HepG2 (cell line): ENCODE data around the gene TUBGCP6. TPM values are rescaled to one million over a fixed set of nuclear protein-coding genes. Genes with fewer than 3 reads are reported as not detected.

Experiments used
- ATF7 ChIP-seq, 2 experiments: fragments of 450-650 bp in 1 of 2; sonication (generic) in 1 of 2; formaldehyde crosslinking in 1 of 2; IDR thresholded peaks; 2 replicates each; pipeline versions ENCODE4 v1.4.0 to v1.6.1; 2016 to 2020; ENCODE audit warnings: antibody characterized with exemption in 1 of 2, mild to moderate bottlenecking in 1 of 2, missing genetic modification reagents in 1 of 2
- E2F1 ChIP-seq: sonication (generic); formaldehyde crosslinking; IDR thresholded peaks from 2 replicates; pipeline ENCODE4 v1.5.0; 2020; ENCODE audit warnings: missing genetic modification reagents
- HIC2 ChIP-seq: sonication (generic); formaldehyde crosslinking; IDR thresholded peaks from 2 replicates; pipeline ENCODE4 v1.9.0; 2022; ENCODE audit warnings: low read depth, missing genetic modification reagents
- KMT2A ChIP-seq: sonication (generic); formaldehyde crosslinking; IDR thresholded peaks from 2 replicates; pipeline ENCODE4 v1.4.0; 2020; ENCODE audit warnings: missing genetic modification reagents
- MED13 ChIP-seq: sonication (generic); formaldehyde crosslinking; IDR thresholded peaks from 2 replicates; pipeline ENCODE4 v1.5.0; 2020; ENCODE audit warnings: missing genetic modification reagents
- MTF2 ChIP-seq: sonication (generic); formaldehyde crosslinking; IDR thresholded peaks from 2 replicates; pipeline ENCODE4 v1.5.0; 2020; ENCODE audit warnings: missing genetic modification reagents, borderline replicate concordance
- NFIC ChIP-seq: IDR thresholded peaks from 2 replicates; pipeline ENCODE4 v1.6.1; 2012; ENCODE audit warnings: mild to moderate bottlenecking, low read length, inconsistent platforms
- RXRA ChIP-seq: sonication (generic); formaldehyde crosslinking; IDR thresholded peaks from 2 replicates; pipeline ENCODE4 v1.5.1; 2020; ENCODE audit warnings: missing genetic modification reagents
- TCF12 ChIP-seq, 2 experiments: fragments of 450-650 bp in 1 of 2; sonication (generic) in 1 of 2; formaldehyde crosslinking in 1 of 2; IDR thresholded peaks; 2 replicates each; pipeline versions ENCODE4 v1.6.1 to v1.8.0; 2017 to 2022; ENCODE audit warnings: antibody characterized with exemption in 1 of 2, mild to moderate bottlenecking in 1 of 2, missing genetic modification reagents in 1 of 2, moderate library complexity in 1 of 2
- YY1 ChIP-seq: IDR thresholded peaks from 2 replicates; pipeline ENCODE4 v1.6.1; 2011; ENCODE audit warnings: low read length, low read depth, moderate library complexity, mild to moderate bottlenecking; ENCODE audit not compliant: insufficient read depth, insufficient replicate concordance
- ZFP37 ChIP-seq: sonication (generic); formaldehyde crosslinking; IDR thresholded peaks from 2 replicates; pipeline ENCODE4 v1.4.0; 2020; ENCODE audit warnings: missing genetic modification reagents, borderline replicate concordance
- ZNF225 ChIP-seq: sonication (generic); formaldehyde crosslinking; IDR thresholded peaks from 2 replicates; pipeline ENCODE4 v1.4.0; 2020; ENCODE audit warnings: mild to moderate bottlenecking, missing genetic modification reagents
- ZNF234 ChIP-seq: sonication (generic); formaldehyde crosslinking; conservative IDR thresholded peaks from 2 replicates; pipeline ENCODE4 v1.5.1; 2020; ENCODE audit warnings: mild to moderate bottlenecking, missing genetic modification reagents
- polyA plus RNA-seq, 8 experiments: library from polyadenylated mRNA; depleted of rRNA in 3 of 8; stranded (reverse) in 7 of 8; unstranded in 1 of 8; fragments of >200 nt; fragmentation: Illumina TruSeq in 4 of 8; extraction: Trizol in 4 of 8; gene quantifications; 2 replicates each; pipeline versions ENCODE4 v1.2.1 to v1.2.3, GENCODE V29; 2011 to 2016; ENCODE audit warnings: low read depth in 4 of 8, missing spikeins in 1 of 8, mixed read lengths in 1 of 8; ENCODE audit not compliant: insufficient read depth in 1 of 8
- total RNA-seq, 5 experiments: library from RNA; depleted of rRNA; stranded (reverse); fragments of >200 nt; fragmentation: Illumina TruSeq; extraction: Trizol; gene quantifications; 2 replicates each; pipeline ENCODE4 v1.2.3, GENCODE V29; 2016; ENCODE audit warnings: low read depth in 1 of 5
- TF ChIP-seq, protein P1 (sequence below): sonication (generic); formaldehyde crosslinking; IDR thresholded peaks from 2 replicates; pipeline ENCODE4 v1.8.0; 2022; ENCODE audit warnings: low read depth, missing genetic modification reagents
- TF ChIP-seq, protein P2 (sequence below): sonication (generic); formaldehyde crosslinking; IDR thresholded peaks from 2 replicates; pipeline ENCODE4 v1.4.0; 2020; ENCODE audit warnings: missing genetic modification reagents
- TF ChIP-seq, protein P3 (sequence below): sonication (generic); formaldehyde crosslinking; IDR thresholded peaks from 2 replicates; pipeline ENCODE4 v1.4.0; 2020; ENCODE audit warnings: mild to moderate bottlenecking, missing genetic modification reagents
- TF ChIP-seq, protein P4 (sequence below): IDR thresholded peaks from 2 replicates; pipeline ENCODE4 v1.6.1; 2018; ENCODE audit warnings: missing genetic modification reagents

Gene TUBGCP6
- total and polyA plus RNA-seq, 2 of the 13 experiments (the other 11 are each of a cell fraction or from before 2014, with no cell fraction given): 14.6 to 15.7 TPM

GRCh38 chr22:50244420-50245213 is at the start of gene TUBGCP6 (continued):
- 0 out of 2 replicates have a peak, but pooled peaks have one; percentile 36 for TF ChIP-seq MED13 (CRISPR knock-in tag)
- TF ChIP-seq, protein P1, sequence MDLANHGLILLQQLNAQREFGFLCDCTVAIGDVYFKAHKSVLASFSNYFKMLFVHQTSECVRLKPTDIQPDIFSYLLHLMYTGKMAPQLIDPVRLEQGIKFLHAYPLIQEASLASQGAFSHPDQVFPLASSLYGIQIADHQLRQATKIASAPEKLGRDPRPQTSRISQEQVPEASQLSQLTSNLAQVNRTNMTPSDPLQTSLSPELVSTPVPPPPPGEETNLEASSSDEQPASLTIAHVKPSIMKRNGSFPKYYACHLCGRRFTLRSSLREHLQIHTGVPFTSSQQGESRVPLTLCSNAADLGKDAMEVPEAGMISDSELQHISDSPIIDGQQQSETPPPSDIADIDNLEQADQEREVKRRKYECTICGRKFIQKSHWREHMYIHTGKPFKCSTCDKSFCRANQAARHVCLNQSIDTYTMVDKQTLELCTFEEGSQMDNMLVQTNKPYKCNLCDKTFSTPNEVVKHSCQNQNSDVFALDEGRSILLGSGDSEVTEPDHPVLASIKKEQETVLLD (CRISPR knock-in tag): peak; percentile 69
- TF ChIP-seq, protein P2, sequence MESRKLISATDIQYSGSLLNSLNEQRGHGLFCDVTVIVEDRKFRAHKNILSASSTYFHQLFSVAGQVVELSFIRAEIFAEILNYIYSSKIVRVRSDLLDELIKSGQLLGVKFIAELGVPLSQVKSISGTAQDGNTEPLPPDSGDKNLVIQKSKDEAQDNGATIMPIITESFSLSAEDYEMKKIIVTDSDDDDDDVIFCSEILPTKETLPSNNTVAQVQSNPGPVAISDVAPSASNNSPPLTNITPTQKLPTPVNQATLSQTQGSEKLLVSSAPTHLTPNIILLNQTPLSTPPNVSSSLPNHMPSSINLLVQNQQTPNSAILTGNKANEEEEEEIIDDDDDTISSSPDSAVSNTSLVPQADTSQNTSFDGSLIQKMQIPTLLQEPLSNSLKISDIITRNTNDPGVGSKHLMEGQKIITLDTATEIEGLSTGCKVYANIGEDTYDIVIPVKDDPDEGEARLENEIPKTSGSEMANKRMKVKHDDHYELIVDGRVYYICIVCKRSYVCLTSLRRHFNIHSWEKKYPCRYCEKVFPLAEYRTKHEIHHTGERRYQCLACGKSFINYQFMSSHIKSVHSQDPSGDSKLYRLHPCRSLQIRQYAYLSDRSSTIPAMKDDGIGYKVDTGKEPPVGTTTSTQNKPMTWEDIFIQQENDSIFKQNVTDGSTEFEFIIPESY: peak; percentile 44; the same call in 1 of the 2 replicates
- peak; percentile 89 for TF ChIP-seq ZNF225 (CRISPR knock-in tag)
- TF ChIP-seq RXRA (CRISPR knock-in tag): 0 out of 2 replicates have a peak, but pooled peaks have one; percentile 37
- TF ChIP-seq E2F1 (CRISPR knock-in tag): no peak
- no peak; the same call in 1 of the 2 replicates for TF ChIP-seq ZNF234 (CRISPR knock-in tag)
- no peak for TF ChIP-seq ATF7 (IDR thresholded peaks at IDR 0.05)
- peak; percentile 56; the same call in 1 of the 2 replicates for TF ChIP-seq ATF7 (CRISPR knock-in tag; IDR thresholded peaks at IDR 0.05)
- TF ChIP-seq TCF12 (IDR thresholded peaks at IDR 0.05): no peak
- no peak for TF ChIP-seq TCF12 (CRISPR knock-in tag; IDR thresholded peaks at IDR 0.05)
- TF ChIP-seq MTF2 (CRISPR knock-in tag): no peak
- TF ChIP-seq, protein P3, sequence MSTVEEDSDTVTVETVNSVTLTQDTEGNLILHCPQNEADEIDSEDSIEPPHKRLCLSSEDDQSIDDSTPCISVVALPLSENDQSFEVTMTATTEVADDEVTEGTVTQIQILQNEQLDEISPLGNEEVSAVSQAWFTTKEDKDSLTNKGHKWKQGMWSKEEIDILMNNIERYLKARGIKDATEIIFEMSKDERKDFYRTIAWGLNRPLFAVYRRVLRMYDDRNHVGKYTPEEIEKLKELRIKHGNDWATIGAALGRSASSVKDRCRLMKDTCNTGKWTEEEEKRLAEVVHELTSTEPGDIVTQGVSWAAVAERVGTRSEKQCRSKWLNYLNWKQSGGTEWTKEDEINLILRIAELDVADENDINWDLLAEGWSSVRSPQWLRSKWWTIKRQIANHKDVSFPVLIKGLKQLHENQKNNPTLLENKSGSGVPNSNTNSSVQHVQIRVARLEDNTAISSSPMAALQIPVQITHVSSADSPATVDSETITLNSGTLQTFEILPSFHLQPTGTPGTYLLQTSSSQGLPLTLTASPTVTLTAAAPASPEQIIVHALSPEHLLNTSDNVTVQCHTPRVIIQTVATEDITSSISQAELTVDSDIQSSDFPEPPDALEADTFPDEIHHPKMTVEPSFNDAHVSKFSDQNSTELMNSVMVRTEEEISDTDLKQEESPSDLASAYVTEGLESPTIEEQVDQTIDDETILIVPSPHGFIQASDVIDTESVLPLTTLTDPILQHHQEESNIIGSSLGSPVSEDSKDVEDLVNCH (CRISPR knock-in tag): no peak
- TF ChIP-seq, protein P4, sequence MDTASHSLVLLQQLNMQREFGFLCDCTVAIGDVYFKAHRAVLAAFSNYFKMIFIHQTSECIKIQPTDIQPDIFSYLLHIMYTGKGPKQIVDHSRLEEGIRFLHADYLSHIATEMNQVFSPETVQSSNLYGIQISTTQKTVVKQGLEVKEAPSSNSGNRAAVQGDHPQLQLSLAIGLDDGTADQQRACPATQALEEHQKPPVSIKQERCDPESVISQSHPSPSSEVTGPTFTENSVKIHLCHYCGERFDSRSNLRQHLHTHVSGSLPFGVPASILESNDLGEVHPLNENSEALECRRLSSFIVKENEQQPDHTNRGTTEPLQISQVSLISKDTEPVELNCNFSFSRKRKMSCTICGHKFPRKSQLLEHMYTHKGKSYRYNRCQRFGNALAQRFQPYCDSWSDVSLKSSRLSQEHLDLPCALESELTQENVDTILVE: peak; percentile 91
- no peak for TF ChIP-seq ZFP37 (CRISPR knock-in tag)
- peak; percentile 92 for TF ChIP-seq KMT2A (CRISPR knock-in tag)
- TF ChIP-seq HIC2 (CRISPR knock-in tag): 0 out of 2 replicates have a peak, but pooled peaks have one; percentile 16
- peak; percentile 60 for TF ChIP-seq YY1
- TF ChIP-seq NFIC: no peak
